MG63 (cell line): Measurements from ENCODE around the gene NAT16. TPM values are rescaled to one million over a fixed set of nuclear protein-coding genes. Genes with fewer than 3 reads are reported as not detected.
"Not testable (repeated sequence)": the region's sequence is repeated elsewhere in the genome, so short reads cannot be mapped to it uniquely, and the experiment has no call there.

Source experiments
- DNase-seq: peaks from one replicate; pipeline ENCODE4 v3.0.0-alpha.2; 2020
- H3K27me3 ChIP-seq: fragments of 250-450 bp; sonication (Bioruptor Pico); 2 replicates; pipeline ENCODE4 v1.5.1; 2020; ENCODE audit warnings: mild to moderate bottlenecking, moderate library complexity
- H3K36me3 ChIP-seq: fragments of 250-450 bp; sonication (Bioruptor Pico); 2 replicates; pipeline ENCODE4 v1.5.1; 2020; ENCODE audit warnings: mild to moderate bottlenecking, moderate library complexity
- H3K4me3 ChIP-seq: fragments of 250-450 bp; sonication (Bioruptor Pico); 2 replicates; pipeline ENCODE4 v1.5.1; 2020; ENCODE audit warnings: mild to moderate bottlenecking, moderate library complexity
- H3K9me3 ChIP-seq: fragments of 250-450 bp; sonication (Bioruptor Pico); 2 replicates; pipeline ENCODE4 v1.5.1; 2020; ENCODE audit warnings: mild to moderate bottlenecking, moderate library complexity
- total RNA-seq: library from RNA; depleted of rRNA; stranded (reverse); fragments of >200 nt; shearing (Covaris generic); gene quantifications from 2 replicates; pipeline ENCODE4 v1.2.3, GENCODE V29; 2014; ENCODE audit warnings: low replicate concordance; rRNA removed

Gene NAT16
- total RNA-seq, 1 experiment from 2014 or later: not detected

DNA sequence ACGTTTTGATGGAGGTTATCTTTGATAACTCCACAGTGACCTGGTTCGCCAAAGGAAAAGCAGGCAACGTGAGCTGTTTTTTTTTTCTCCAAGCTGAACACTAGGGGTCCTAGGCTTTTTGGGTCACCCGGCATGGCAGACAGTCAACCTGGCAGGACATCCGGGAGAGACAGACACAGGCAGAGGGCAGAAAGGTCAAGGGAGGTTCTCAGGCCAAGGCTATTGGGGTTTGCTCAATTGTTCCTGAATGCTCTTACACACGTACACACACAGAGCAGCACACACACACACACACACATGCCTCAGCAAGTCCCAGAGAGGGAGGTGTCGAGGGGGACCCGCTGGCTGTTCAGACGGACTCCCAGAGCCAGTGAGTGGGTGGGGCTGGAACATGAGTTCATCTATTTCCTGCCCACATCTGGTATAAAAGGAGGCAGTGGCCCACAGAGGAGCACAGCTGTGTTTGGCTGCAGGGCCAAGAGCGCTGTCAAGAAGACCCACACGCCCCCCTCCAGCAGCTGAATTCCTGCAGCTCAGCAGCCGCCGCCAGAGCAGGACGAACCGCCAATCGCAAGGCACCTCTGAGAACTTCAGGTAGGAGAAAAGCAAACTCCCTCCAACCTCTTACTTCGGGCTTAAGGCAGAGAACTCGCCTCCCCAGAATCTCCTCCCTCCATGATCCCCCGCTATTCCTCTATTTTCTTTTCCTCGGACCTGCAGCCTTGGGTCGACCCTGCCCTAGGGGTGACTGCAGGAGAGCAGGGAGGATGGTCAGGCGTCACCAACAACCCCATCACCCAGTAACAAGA is 53.2 kb downstream of the NAT16 start, which contains the start of gene SERPINE1:
Gene SERPINE1, plus strand, starts transcription at position 454 of the 809 bp plus-strand sequence. CDS start 1,290 bp downstream, outside the sequence.
- H3K9me3 ChIP-seq: no peaks in the 10 kb centered on the region
- DNase-seq: peak; percentile 97
- H3K27me3 ChIP-seq: no peaks in the 10 kb centered on the region
- H3K4me3 ChIP-seq: peak within 1 kb of the TSS; percentile 49
- peaks cover 14% of the 10 kb centered on the region for H3K36me3 ChIP-seq

- peaks cover 13% of the 10 kb centered on the region for H3K36me3 ChIP-seq
- peak; percentile 72 for DNase-seq
- H3K4me3 ChIP-seq: no peak overlapping the region
- H3K27me3 ChIP-seq: no peaks in the 10 kb centered on the region
- H3K9me3 ChIP-seq: no peaks in the 10 kb centered on the region
Observed at GRCh38 chr7:101125989-101126650, 54.0 kb downstream of the NAT16 start.

- peaks cover 3% of the 10 kb centered on the region; the same call in 1 of the 2 replicates for H3K36me3 ChIP-seq
- no peaks in the 10 kb centered on the region for H3K27me3 ChIP-seq
- DNase-seq: peak; percentile 63
- H3K4me3 ChIP-seq: no peak overlapping the region
- no peaks in the 10 kb centered on the region for H3K9me3 ChIP-seq
Observed at GRCh38 chr7:101124376-101125056, 55.6 kb downstream of the NAT16 start.

- DNase-seq: no peak
- Histone ChIP-seq H3K27me3 (no peaks in the 10 kb centered on the region), H3K4me3 (no peak overlapping the region), H3K36me3 (peaks cover 3% of the 10 kb centered on the region; the same call in 1 of the 2 replicates), H3K9me3 (no peaks in the 10 kb centered on the region)
Observed at GRCh38 chr7:101123703-101124068, 56.4 kb downstream of the NAT16 start.

DNA sequence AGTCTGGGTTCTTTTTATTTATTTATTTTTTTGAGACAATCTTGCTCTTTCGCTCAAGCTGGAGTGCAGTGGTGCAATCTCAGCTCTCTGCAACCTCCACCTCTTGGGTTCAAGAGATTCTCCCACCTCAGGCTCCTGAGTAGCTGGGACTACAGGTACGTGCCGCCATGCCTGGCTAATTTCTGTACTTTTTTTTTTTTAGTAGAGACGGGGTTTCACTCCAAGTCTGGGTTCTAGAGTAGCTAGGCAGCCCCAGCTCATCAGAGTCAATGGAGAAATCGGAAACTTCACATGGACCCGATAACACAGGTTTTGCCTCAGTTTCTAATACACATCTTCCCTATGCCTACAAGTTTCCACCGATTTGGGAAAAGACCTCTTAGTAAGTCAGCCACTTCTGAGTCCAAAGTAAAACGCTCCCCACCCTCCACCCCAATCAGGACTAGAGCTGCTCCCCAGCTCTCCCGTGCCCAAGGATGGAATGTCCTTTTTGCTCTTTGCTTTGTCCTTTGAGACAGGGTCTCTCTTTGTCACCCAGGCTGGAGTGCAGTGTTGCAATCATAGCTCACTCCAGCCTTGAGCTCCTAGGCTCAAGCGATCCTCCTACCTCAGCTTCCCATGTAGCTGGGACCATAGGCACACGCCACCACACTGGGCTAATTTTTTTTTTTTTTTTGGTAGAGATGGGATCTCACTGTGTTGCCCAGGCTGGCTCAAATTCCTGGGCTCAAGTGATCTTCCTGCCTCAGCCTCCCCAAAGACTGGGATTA is 57.0 kb downstream of the NAT16 start:
- Histone ChIP-seq H3K27me3 (no peaks in the 10 kb centered on the region), H3K36me3 (no peaks in the 10 kb centered on the region), H3K4me3 (no peak overlapping the region), H3K9me3 (no peaks in the 10 kb centered on the region)
- no peak for DNase-seq

- Histone ChIP-seq H3K27me3 (no peaks in the 10 kb centered on the region), H3K9me3 (no peaks in the 10 kb centered on the region), H3K4me3 (peak overlapping the region; percentile 33), H3K36me3 (no peaks in the 10 kb centered on the region)
- DNase-seq: peak; percentile 94
Observed at GRCh38 chr7:101121991-101122932, 57.8 kb downstream of the NAT16 start.

DNA sequence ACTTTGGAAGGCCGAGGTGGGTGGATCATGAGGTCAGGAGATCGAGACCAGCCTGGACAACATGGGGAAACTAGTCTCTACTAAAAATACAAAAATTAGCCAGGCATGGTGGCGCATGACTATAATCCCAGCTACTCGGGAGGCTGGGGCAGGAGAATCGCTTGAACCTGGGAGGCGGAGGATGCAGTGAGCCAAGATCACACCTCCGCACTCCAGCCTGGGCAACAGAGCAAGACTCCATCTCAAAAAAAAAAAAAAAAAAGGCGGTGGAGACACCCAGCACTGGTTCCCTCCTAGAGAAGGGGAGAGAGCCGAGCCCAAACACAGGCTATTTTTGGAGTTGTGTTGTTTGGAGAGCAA is 58.5 kb downstream of the NAT16 start:
- H3K36me3 ChIP-seq: not testable (repeated sequence)

More for the DNA sequence above, 58.5 kb downstream of the NAT16 start:
- H3K27me3 ChIP-seq, H3K4me3 ChIP-seq, H3K9me3 ChIP-seq, DNase-seq: not testable (repeated sequence)

Other genes starting within 250 kb of the NAT16 start
- gene MUC3A, start 230.8 kb downstream of the NAT16 start, total RNA-seq: not detected in 2 replicates
- not detected in 2 replicates for gene MUC12, start 210.7 kb downstream of the NAT16 start, total RNA-seq
- not detected in 2 replicates for gene MUC17, start 160.2 kb downstream of the NAT16 start, total RNA-seq
- gene TRIM56, start 94.8 kb downstream of the NAT16 start, total RNA-seq: 2.3 and 25.4 TPM in 2 replicates
- gene SERPINE1, start 53.2 kb downstream of the NAT16 start, total RNA-seq: 59.2 and 73.4 TPM in 2 replicates
- 153 and 159 TPM in 2 replicates for gene AP1S1, start 25.8 kb downstream of the NAT16 start, total RNA-seq
- 0.63 TPM in 1 of 2 replicates, not detected in the other for gene VGF, start 14.7 kb downstream of the NAT16 start, total RNA-seq
- not detected in 2 replicates for gene MOGAT3, start 20.7 kb upstream of the NAT16 start, total RNA-seq
- gene PLOD3, start 37.3 kb upstream of the NAT16 start, total RNA-seq: 25.6 and 53.1 TPM in 2 replicates
- gene ZNHIT1, start 37.9 kb upstream of the NAT16 start, total RNA-seq: 42.4 and 64.6 TPM in 2 replicates
- 0.54 and 4.1 TPM in 2 replicates for gene CLDN15, start 57.5 kb upstream of the NAT16 start, total RNA-seq
- 89.9 and 96.4 TPM in 2 replicates for gene FIS1, start 64.8 kb upstream of the NAT16 start, total RNA-seq
- gene IFT22, start 141.5 kb upstream of the NAT16 start, total RNA-seq: 15.6 and 21.1 TPM in 2 replicates
- gene COL26A1, start 182.6 kb upstream of the NAT16 start, total RNA-seq: 1.2 TPM in 1 of 2 replicates, not detected in the other